Kidney epithelial cell (primary cell): ENCODE results near the gene SNRPA. TPM values are rescaled to one million over a fixed set of nuclear protein-coding genes. Genes with fewer than 3 reads are reported as not detected.
"Not testable (repeated sequence)": the region's sequence is repeated elsewhere in the genome, so short reads cannot be mapped to it uniquely, and the experiment has no call there.

Experiments
- DNase-seq: peaks from one replicate; pipeline ENCODE4 v3.0.0-alpha.2; 2010; ENCODE audit warnings: low read depth
- H3K27me3 ChIP-seq: 2 replicates; pipeline ENCODE4 v1.6.0; 2011; ENCODE audit warnings: low read length; ENCODE audit not compliant: control insufficient read depth, insufficient read depth
- H3K36me3 ChIP-seq: 2 replicates; pipeline ENCODE4 v1.5.1; 2011; ENCODE audit warnings: low read length; ENCODE audit not compliant: control insufficient read depth, insufficient read depth
- H3K4me3 ChIP-seq: 2 replicates; pipeline ENCODE4 v1.5.1; 2011; ENCODE audit warnings: low read depth, mild to moderate bottlenecking, control low read depth, low read length
- CTCF ChIP-seq: IDR thresholded peaks from 2 replicates; pipeline ENCODE4 v1.5.1; 2011; ENCODE audit warnings: mild to moderate bottlenecking, moderate library complexity, low read length, control low read depth, inconsistent platforms; ENCODE audit not compliant: insufficient read depth, poor library complexity, severe bottlenecking
- total RNA-seq: library from RNA; depleted of rRNA; stranded (reverse); fragments of >200 nt; gene quantifications from 2 replicates; pipeline ENCODE4 v1.2.3, GENCODE V29; 2015

The SNRPA gene
- total RNA-seq, 1 donor from 2014 or later: 110 TPM

GRCh38 chr19:40724855-40725254 lies 26.1 kb upstream of the SNRPA start:
- Histone ChIP-seq H3K27me3 (no peaks in the 10 kb centered on the region), H3K36me3 (no peaks in the 10 kb centered on the region), H3K4me3 (no peak overlapping the region)
- no peak for DNase-seq
- no peak for TF ChIP-seq CTCF

GRCh38 chr19:40726279-40726678 lies 24.7 kb upstream of the SNRPA start:
- TF ChIP-seq CTCF: no peak
- H3K36me3 ChIP-seq: no peaks in the 10 kb centered on the region
- H3K27me3 ChIP-seq: no peaks in the 10 kb centered on the region
- DNase-seq: no peak
- no peak overlapping the region for H3K4me3 ChIP-seq

GRCh38 chr19:40730065-40730464 lies 20.9 kb upstream of the SNRPA start:
- H3K27me3 ChIP-seq, H3K36me3 ChIP-seq, DNase-seq, H3K4me3 ChIP-seq: not testable (repeated sequence)

- not testable (repeated sequence) for H3K4me3 ChIP-seq, DNase-seq, H3K36me3 ChIP-seq, H3K27me3 ChIP-seq
Measured at GRCh38 chr19:40732304-40732703, 18.7 kb upstream of the SNRPA start.

- no peak overlapping the region for H3K4me3 ChIP-seq
- TF ChIP-seq CTCF: no peak
- peaks cover 3% of the 10 kb centered on the region for H3K36me3 ChIP-seq
- no peak for DNase-seq
- H3K27me3 ChIP-seq: no peaks in the 10 kb centered on the region
Measured at GRCh38 chr19:40733149-40733548, 17.9 kb upstream of the SNRPA start.

GRCh38 chr19:40735013-40735771 lies 15.8 kb upstream of the SNRPA start:
- no peaks in the 10 kb centered on the region for H3K27me3 ChIP-seq
- no peak for DNase-seq
- peaks cover 3% of the 10 kb centered on the region for H3K36me3 ChIP-seq
- no peak for TF ChIP-seq CTCF
- no peak overlapping the region for H3K4me3 ChIP-seq

- H3K4me3 ChIP-seq: no peak overlapping the region
- no peak for DNase-seq
- no peaks in the 10 kb centered on the region for H3K27me3 ChIP-seq
- peaks cover 3% of the 10 kb centered on the region for H3K36me3 ChIP-seq
- no peak for TF ChIP-seq CTCF
Measured at GRCh38 chr19:40736661-40737060, 14.3 kb upstream of the SNRPA start.
